ENCODE data around the gene P2RY14. TPM values are rescaled to one million over a fixed set of nuclear protein-coding genes. Genes with fewer than 3 reads are reported as not detected.

Gene P2RY14
- total and polyA plus RNA-seq, 12 donors = 0.72 to 5.3 (median 2.7) TPM

DNA sequence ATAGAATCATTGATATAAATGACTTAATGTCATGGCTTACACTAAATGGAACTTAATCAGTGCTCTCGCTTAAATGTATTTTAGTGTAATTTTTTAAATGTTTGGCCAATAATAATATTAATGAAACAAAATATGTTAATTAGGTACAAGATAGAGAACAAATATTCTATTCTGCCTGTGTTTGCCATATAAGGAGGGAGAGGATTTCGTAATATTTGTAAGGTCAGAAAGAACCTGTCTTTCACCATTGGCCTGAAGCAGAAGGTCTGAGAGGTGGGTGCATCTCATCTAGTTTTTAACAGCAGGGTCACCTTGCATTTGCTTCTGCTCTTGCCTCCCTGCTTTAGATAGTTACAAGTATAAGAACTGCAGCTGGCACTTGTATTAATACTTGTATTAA, 35.8 kb upstream of the P2RY14 start:
- intact Hi-C loops (cut with DNase I) = no loop called here
- 70 to 97% methylated on average over 2 of the region's 2 CpGs for WGBS, 2 donors
- Histone ChIP-seq H3K27me3 (no peaks in the 10 kb centered on the region), H3K4me3 (no peak overlapping the region), H3K9me3 (no peaks in the 10 kb centered on the region), H3K36me3 (no peaks in the 10 kb centered on the region), H3K4me1 (peaks cover 0 to 7% (median 0%) of the 10 kb centered on the region in 9 donors), H3K27ac (no peak overlapping the region)
- no peak for DNase-seq
- no peak for ATAC-seq
- TF ChIP-seq, protein P1, sequence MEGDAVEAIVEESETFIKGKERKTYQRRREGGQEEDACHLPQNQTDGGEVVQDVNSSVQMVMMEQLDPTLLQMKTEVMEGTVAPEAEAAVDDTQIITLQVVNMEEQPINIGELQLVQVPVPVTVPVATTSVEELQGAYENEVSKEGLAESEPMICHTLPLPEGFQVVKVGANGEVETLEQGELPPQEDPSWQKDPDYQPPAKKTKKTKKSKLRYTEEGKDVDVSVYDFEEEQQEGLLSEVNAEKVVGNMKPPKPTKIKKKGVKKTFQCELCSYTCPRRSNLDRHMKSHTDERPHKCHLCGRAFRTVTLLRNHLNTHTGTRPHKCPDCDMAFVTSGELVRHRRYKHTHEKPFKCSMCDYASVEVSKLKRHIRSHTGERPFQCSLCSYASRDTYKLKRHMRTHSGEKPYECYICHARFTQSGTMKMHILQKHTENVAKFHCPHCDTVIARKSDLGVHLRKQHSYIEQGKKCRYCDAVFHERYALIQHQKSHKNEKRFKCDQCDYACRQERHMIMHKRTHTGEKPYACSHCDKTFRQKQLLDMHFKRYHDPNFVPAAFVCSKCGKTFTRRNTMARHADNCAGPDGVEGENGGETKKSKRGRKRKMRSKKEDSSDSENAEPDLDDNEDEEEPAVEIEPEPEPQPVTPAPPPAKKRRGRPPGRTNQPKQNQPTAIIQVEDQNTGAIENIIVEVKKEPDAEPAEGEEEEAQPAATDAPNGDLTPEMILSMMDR (IDR thresholded peaks at IDR 0.05) = no peak

DNA sequence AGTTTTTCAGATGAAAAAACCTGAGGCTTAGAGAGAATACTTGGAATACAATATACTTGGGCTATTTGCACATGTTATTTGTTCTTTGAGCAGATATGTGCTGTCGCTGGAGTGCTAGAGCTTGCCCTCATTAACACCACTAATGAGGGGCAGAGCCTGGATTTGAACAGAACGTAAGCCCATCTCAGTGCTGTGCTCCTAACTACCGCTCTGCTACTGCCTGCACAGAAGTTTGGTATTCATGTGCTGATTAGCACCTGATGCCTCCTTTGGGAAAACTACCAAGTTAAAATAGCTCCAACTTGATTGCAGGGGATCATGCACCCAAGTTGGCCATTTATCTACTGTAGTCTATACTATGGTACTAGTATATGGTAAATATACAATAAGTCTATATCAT, 34.6 kb upstream of the P2RY14 start:
- WGBS, 2 donors = 89 to 90% methylated on average over 3 of the region's 3 CpGs
- no peaks in the 10 kb centered on the region for H3K4me1 ChIP-seq
- ATAC-seq (no peak), DNase-seq (no peak)
- no peak overlapping the region for H3K4me3 ChIP-seq
- no peaks in the 10 kb centered on the region for H3K27me3 ChIP-seq
- TF ChIP-seq, protein P1 (IDR thresholded peaks at IDR 0.05) = no peak
- intact Hi-C loops (cut with DNase I) = no loop called here
- no peaks in the 10 kb centered on the region for H3K9me3 ChIP-seq
- no peaks in the 10 kb centered on the region for H3K36me3 ChIP-seq
- no peak overlapping the region for H3K27ac ChIP-seq

DNA sequence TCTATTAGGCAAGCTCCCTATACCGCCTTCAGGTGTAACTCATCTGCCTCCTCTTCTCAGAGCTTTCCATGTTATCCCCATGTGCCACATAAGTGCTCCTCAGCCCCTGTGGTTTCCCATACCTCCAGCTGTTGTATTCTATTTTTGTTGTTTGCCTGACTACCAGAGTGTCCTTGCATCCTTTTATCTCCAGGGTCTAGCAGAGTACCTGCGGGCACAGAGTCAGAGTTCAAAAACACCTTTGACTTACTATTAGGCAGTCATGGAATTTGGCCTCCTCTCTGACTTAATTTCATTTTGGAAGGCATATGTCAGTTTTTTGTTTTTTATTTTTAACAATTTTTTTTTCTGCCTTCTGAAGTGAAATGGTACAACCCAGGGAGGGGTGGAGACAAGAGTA, 31.2 kb upstream of the P2RY14 start:
- no peaks in the 10 kb centered on the region for H3K36me3 ChIP-seq
- intact Hi-C loops (cut with DNase I) = no loop called here

DNA sequence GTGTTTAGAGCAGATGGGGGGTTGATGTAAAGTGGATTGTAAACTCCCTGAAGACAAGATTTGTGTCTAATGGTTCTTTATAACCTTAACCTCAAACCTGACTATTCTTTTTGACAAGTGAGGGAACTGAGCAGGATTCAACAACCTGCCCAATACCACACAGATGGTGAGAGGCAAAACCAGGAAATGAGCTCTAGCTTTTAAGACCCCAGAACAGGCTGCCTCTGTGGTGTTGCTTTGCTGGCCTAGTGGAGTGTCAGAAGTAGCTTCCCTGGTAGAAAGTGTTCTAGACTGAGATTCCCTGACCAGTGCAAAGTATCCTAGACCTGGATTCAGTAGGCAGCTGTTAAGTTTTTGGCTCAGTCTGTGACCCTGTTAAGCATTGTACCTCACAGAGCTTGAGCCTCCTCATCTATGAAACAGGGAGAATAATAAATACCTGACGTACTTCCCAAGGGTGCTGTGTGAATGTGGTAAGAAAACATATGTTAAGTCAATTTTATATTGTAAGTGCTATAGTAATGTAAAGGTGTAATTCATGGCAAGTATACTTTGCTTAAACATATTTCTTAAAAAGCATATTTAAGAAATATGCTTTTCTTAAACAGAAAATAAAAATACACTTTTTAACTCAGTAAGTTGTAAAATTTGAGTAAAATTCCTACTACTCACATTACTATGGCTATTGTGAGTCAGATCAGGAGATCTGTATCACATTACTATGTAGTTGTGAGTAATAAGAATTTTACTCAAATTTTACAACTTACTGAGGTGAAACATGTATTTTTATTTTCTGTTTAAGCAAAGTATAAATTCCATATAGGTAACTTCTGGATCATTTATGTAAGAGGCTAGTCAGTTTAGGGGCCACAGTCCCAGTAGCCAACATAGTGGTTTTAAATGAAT, 29.5 kb upstream of the P2RY14 start:
- Histone ChIP-seq H3K27me3 (no peaks in the 10 kb centered on the region), H3K9me3 (no peaks in the 10 kb centered on the region), H3K36me3 (no peaks in the 10 kb centered on the region), H3K4me3 (no peak overlapping the region), H3K4me1 (peaks cover 0 to 7% (median 0%) of the 10 kb centered on the region in 9 donors), H3K27ac (no peak overlapping the region)
- 90 to 94% methylated on average over 1 of the region's 1 CpG for WGBS, 2 donors
- TF ChIP-seq, protein P1 (IDR thresholded peaks at IDR 0.05) = no peak
- DNase-seq (no peak), ATAC-seq (no peak)
- intact Hi-C loops (cut with DNase I) = no loop called here

More for the DNA sequence above, 31.2 kb upstream of the P2RY14 start:
- Histone ChIP-seq H3K27ac (no peak overlapping the region), H3K4me1 (peaks cover 0 to 7% (median 0%) of the 10 kb centered on the region in 9 donors), H3K4me3 (no peak overlapping the region), H3K9me3 (no peaks in the 10 kb centered on the region), H3K27me3 (no peaks in the 10 kb centered on the region)
- ATAC-seq (no peak), DNase-seq (no peak)
- TF ChIP-seq, protein P1 (IDR thresholded peaks at IDR 0.05) = no peak
- WGBS, 2 donors = 97 to 98% methylated on average over 2 of the region's 2 CpGs
